Hypothalamus (tissue), 51 donors: ENCODE measurements around the gene ZNF512B.
"Not testable (repeated sequence)": the region's sequence is repeated elsewhere in the genome, so short reads cannot be mapped to it uniquely, and the experiment has no call there.

Source experiments
- DNase-seq, 51 donors: peaks; one replicate each; lab custom pipeline; 2025; lab: John Stamatoyannopoulos, UW

The ZNF512B gene

GRCh38 chr20:63969838-63970713 is at the start of gene ZNF512B:
Gene ZNF512B, minus strand, starts transcription at chr20:63969930. Its CDS starts 1,980 bp downstream, at chr20:63967950.
- DNase-seq = peak in 27 of 51 donors; percentile 18 to 71 (median 44)

- DNase-seq = no peak
These were observed 45.9 kb upstream of the ZNF512B start for GRCh38 chr20:64015635-64016034.

GRCh38 chr20:64012385-64013154 is 42.8 kb upstream of the ZNF512B start:
- DNase-seq = not testable (repeated sequence)

- no peak for DNase-seq
These were observed 41.6 kb upstream of the ZNF512B start for GRCh38 chr20:64011366-64011779.

GRCh38 chr20:64010711-64011237 is 41.0 kb upstream of the ZNF512B start:
- DNase-seq = no peak

- no peak for DNase-seq
These were observed 40.2 kb upstream of the ZNF512B start for GRCh38 chr20:64009811-64010387.

GRCh38 chr20:64006902-64007301 is 37.2 kb upstream of the ZNF512B start:
- DNase-seq = no peak

GRCh38 chr20:64006490-64006889 is 36.8 kb upstream of the ZNF512B start:
- peak in 9 of 51 donors; percentile 7 to 28 (median 15) for DNase-seq

- DNase-seq = no peak
These were observed 35.7 kb upstream of the ZNF512B start for GRCh38 chr20:64005394-64005793.

GRCh38 chr20:64003960-64004725 is 34.4 kb upstream of the ZNF512B start:
- no peak for DNase-seq

GRCh38 chr20:64001607-64002011 is 31.9 kb upstream of the ZNF512B start:
- DNase-seq = peak in 1 of 51 donors; percentile 4

- DNase-seq = no peak
These were observed 31.2 kb upstream of the ZNF512B start for GRCh38 chr20:64000906-64001305.

- no peak for DNase-seq
These were observed 13.2 kb upstream of the ZNF512B start for GRCh38 chr20:63982937-63983336.

GRCh38 chr20:63980806-63981728 is 11.3 kb upstream of the ZNF512B start, which contains the start of gene PRPF6:
Gene PRPF6, plus strand, starts transcription at chr20:63981132. Its CDS starts 114 bp downstream, at chr20:63981246.
- peak; percentile 39 to 96 (median 90) for DNase-seq

- no peak for DNase-seq
These were observed 10.6 kb upstream of the ZNF512B start for GRCh38 chr20:63980317-63980805.

GRCh38 chr20:63979557-63980316 is 10.0 kb upstream of the ZNF512B start, which contains the start of gene SAMD10:
Gene SAMD10, minus strand, starts transcription at chr20:63979642. Its CDS starts 175 bp downstream, at chr20:63979467.
- DNase-seq = peak in 14 of 51 donors; percentile 20 to 69 (median 40)

- DNase-seq = no peak
These were observed 9.5 kb upstream of the ZNF512B start for GRCh38 chr20:63979229-63979556.
